ENCODE measurements around the gene C3orf22. TPM values are rescaled to one million over a fixed set of nuclear protein-coding genes. Genes with fewer than 3 reads are reported as not detected.

Gene C3orf22
- total RNA-seq, 4 donors from 2014 or later: not detected

GRCh38 chr3:126522363-126522788, 36.4 kb downstream of the C3orf22 start:
- Histone ChIP-seq H3K9me3 (no peaks in the 10 kb centered on the region), H3K4me3 (no peak overlapping the region), H3K27ac (no peak overlapping the region), H3K4me1 (peaks cover 0 to 15% (median 10%) of the 10 kb centered on the region in 3 donors), H3K36me3 (no peaks in the 10 kb centered on the region), H3K27me3 (peaks cover 54% of the 10 kb centered on the region)
- 0% methylated on average over 1 of the region's 6 CpGs; no CpG with 5 or more reads in 1 of the 2 donors for WGBS, 2 donors (ENCODE audit: low coverage in 1 of 2)
- TF ChIP-seq CTCF (IDR thresholded peaks at IDR 0.05): peak in 3 of 4 experiments; percentile 76 to 92 (median 79)
- TF ChIP-seq EP300 (IDR thresholded peaks at IDR 0.05): no peak
- peak; percentile 44 for ATAC-seq

- TF ChIP-seq EP300 (IDR thresholded peaks at IDR 0.05) (no peak), POLR2A (IDR thresholded peaks at IDR 0.05) (no peak), CTCF (IDR thresholded peaks at IDR 0.05) (no peak), POLR2AphosphoS5 (IDR thresholded peaks at IDR 0.05) (no peak)
- H3K36me3 ChIP-seq: no peaks in the 10 kb centered on the region
- H3K27me3 ChIP-seq: peaks cover 54% of the 10 kb centered on the region
- peaks cover 0 to 15% (median 10%) of the 10 kb centered on the region in 3 donors for H3K4me1 ChIP-seq
- H3K4me3 ChIP-seq: no peak overlapping the region
- H3K9me3 ChIP-seq: no peaks in the 10 kb centered on the region
- ATAC-seq: no peak
- no peak overlapping the region for H3K27ac ChIP-seq
- 54 to 83% methylated on average over 1 to 6 of the region's 11 CpGs for WGBS, 2 donors (ENCODE audit: low coverage in 1 of 2)
Observed at GRCh38 chr3:126521122-126521891, 37.4 kb downstream of the C3orf22 start.

- TF ChIP-seq CTCF (IDR thresholded peaks at IDR 0.05) (no peak), POLR2AphosphoS5 (IDR thresholded peaks at IDR 0.05) (no peak), POLR2A (IDR thresholded peaks at IDR 0.05) (no peak), EP300 (IDR thresholded peaks at IDR 0.05) (no peak)
- ATAC-seq: no peak
- Histone ChIP-seq H3K9me3 (no peaks in the 10 kb centered on the region), H3K27me3 (peaks cover 40% of the 10 kb centered on the region), H3K36me3 (no peaks in the 10 kb centered on the region), H3K27ac (no peak overlapping the region), H3K4me1 (peaks cover 0 to 13% (median 9%) of the 10 kb centered on the region in 3 donors), H3K4me3 (no peak overlapping the region)
- 85 to 93% methylated on average over 3 to 6 of the region's 10 CpGs for WGBS, 2 donors (ENCODE audit: low coverage in 1 of 2)
Observed at GRCh38 chr3:126519506-126520455, 39.0 kb downstream of the C3orf22 start.

- no peak for TF ChIP-seq CTCF (IDR thresholded peaks at IDR 0.05)
- Histone ChIP-seq H3K9me3 (no peaks in the 10 kb centered on the region), H3K4me3 (no peak overlapping the region), H3K27me3 (peaks cover 30% of the 10 kb centered on the region), H3K27ac (no peak overlapping the region), H3K4me1 (peaks cover 0 to 3% (median under 1%) of the 10 kb centered on the region in 3 donors), H3K36me3 (no peaks in the 10 kb centered on the region)
- no peak for ATAC-seq
- 20 to 79% methylated on average over 1 to 2 of the region's 4 CpGs for WGBS, 2 donors (ENCODE audit: low coverage in 1 of 2)
Observed at GRCh38 chr3:126518779-126519177, 40.0 kb downstream of the C3orf22 start.

Data from gastroesophageal sphincter (tissue), 4 donors.